Peyer's patch (tissue), 4 donors: ENCODE measurements around the gene ARAP2.

Experiments
- CTCF ChIP-seq, 6 experiments: fragments of 450-650 bp in 4 of 6; fragments of 200-600 bp in 2 of 6; sonication (generic) in 1 of 6; IDR thresholded peaks; one replicate each; pipeline ENCODE4 v1.5.1; 2017 to 2019; ENCODE audit warnings: antibody characterized with exemption in 6 of 6, mild to moderate bottlenecking in 3 of 6, moderate library complexity in 1 of 6
- POLR2A ChIP-seq, 2 donors: fragments of 450-650 bp; IDR thresholded peaks; one replicate each; pipeline ENCODE4 v1.5.1; 2017; ENCODE audit warnings: antibody characterized with exemption in 2 of 2, mild to moderate bottlenecking in 2 of 2, moderate library complexity in 2 of 2

GRCh38 chr4:36038491-36038890 is 205.8 kb downstream of the ARAP2 start:
- TF ChIP-seq CTCF (IDR thresholded peaks at IDR 0.05) (no peak), POLR2A (IDR thresholded peaks at IDR 0.05) (no peak)
